SW 1271 (cell line): Measurements from ENCODE around the gene SCML2.
"Not testable (repeated sequence)": the region's sequence is repeated elsewhere in the genome, so short reads cannot be mapped to it uniquely, and the experiment has no call there.

Source experiments
- DNase-seq, 2 experiments: peaks; one replicate each; lab custom pipeline; 2025; lab: John Stamatoyannopoulos, UW

The SCML2 gene

GRCh38 chrX:18271725-18272124 is 82.8 kb downstream of the SCML2 start:
- DNase-seq: no peak

- DNase-seq: no peak
Observed at GRCh38 chrX:18271309-18271708, 83.2 kb downstream of the SCML2 start.

GRCh38 chrX:18255059-18255458 is 99.4 kb downstream of the SCML2 start:
- DNase-seq: no peak

DNA sequence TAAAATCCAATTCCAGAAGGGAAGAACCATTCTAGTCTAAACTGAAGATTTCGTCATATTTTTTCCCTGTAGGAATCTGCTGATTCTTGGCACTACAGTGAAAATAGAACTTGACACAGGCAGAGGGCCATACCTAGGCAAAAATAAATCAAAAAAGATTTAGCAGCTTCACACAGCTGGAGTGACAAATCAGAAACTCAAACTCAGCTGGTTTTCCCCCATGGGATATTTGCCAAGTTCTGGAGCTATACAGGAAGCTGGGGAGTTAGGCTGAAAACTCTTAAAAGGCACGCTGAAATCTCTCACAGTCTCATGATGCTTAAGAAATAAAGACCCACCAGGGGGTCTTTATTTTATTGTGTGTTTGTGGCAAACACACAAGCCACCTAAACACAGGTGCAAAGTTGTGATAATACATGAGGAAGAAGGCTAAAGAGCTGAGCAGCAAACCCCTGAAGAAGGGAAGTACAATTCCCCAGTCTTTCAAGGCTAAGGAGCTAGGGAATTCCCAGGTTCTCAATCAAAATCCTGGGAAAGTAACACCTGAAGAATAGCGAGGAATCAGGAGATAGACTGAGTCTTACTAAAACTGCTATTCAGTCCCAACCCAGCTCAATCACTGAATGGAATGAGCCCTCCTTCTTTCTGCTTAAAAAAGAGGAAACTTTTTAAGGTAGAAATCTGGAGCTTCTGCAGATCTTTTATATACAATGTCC is 101.7 kb downstream of the SCML2 start:
- DNase-seq: no peak

DNA sequence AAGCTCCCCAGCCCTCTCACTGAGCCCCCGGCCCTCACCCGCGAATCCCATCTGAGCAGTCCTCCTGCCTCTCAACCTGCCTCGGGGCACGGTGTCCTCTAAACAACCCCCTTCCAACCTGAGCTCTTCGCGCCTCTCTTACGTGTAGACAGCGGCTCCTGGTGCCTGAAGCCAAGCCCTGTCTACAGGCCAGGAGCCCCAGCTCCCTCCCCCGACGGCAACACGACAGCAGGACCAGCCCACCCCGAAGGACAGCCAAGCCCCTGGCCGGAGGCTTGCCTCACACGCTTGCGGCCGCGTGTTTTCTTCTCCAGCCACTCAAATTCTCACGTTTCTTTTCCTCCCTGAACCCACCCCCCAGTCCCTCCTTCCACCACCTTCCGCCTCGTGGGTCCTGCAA is 124.8 kb downstream of the SCML2 start:
- not testable (repeated sequence) for DNase-seq

- DNase-seq: no peak
Observed at GRCh38 chrX:18228069-18228468, 126.4 kb downstream of the SCML2 start.

- DNase-seq: no peak
Observed at GRCh38 chrX:18227458-18227857, 127.0 kb downstream of the SCML2 start.

GRCh38 chrX:18220786-18221185 is 133.7 kb downstream of the SCML2 start, which contains the start of gene BEND2:
Gene BEND2, minus strand, starts transcription at chrX:18220886. Its CDS starts 136 bp downstream, at chrX:18220750.
- DNase-seq: no peak

DNA sequence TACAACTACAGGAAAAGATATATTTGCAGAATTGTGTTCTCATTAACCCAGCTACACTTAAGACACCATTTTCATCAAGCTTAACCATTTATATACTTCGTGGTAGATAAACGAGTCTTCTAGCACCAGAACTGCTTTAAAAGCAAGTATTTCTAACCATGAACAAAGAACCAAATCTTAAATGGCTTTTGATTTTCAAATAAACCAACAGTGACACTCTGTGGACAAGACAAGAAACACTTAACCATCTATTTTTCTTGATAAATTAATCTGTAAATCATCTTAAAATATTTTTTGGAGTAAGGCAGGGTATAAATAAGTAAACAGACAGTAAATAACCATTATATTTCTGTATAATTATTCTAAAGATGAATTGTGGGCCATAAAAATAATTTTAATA is 144.0 kb downstream of the SCML2 start:
- DNase-seq: no peak

- no peak for DNase-seq
Observed at GRCh38 chrX:18206657-18207056, 147.8 kb downstream of the SCML2 start.

- no peak for DNase-seq
Observed at GRCh38 chrX:18203631-18204030, 150.9 kb downstream of the SCML2 start.

GRCh38 chrX:18194688-18195087 is 159.8 kb downstream of the SCML2 start:
- no peak for DNase-seq
